A549 (cell line): ENCODE results near the gene SCYL3. TPM values are rescaled to one million over a fixed set of nuclear protein-coding genes. Genes with fewer than 3 reads are reported as not detected.

Experiments
- ATAC-seq, 2 experiments: fragments of 200-7000 bp in 1 of 2; fragments of >200 bp in 1 of 2; cut with Nextera tagmentation in 1 of 2; cut with Tn5 transposase in 1 of 2; 3 replicates each; pipeline versions ENCODE4 v1.8.0 to v1.9.1; 2018 to 2020; ENCODE audit warnings: mild to moderate bottlenecking in 1 of 2, moderate library complexity in 1 of 2
- CTCF ChIA-PET: fragments of 300-600 bp; sonication (Branson Sonifier 250); formaldehyde crosslinking; extraction: SDS; loops from one replicate; lab custom pipeline; 2021; ENCODE audit warnings: antibody characterized with exemption, inconsistent platforms; lab: Yijun Ruan, JAX
- POLR2A ChIA-PET: fragments of 350-600 bp; formaldehyde crosslinking; extraction: SDS; loops from one replicate; lab custom pipeline; 2021; ENCODE audit warnings: antibody characterized with exemption, inconsistent platforms; lab: Yijun Ruan, JAX
- DNase-seq, 2 experiments: peaks; one replicate each; pipeline versions ENCODE4 v3.0.0 to v3.0.0-alpha.2; 2011 to 2016; ENCODE audit warnings: low read depth in 1 of 2, low spot score in 1 of 2
- FAIRE-seq: peaks from 2 replicates; lab custom pipeline; 2011; peaks lifted over from hg19 to GRCh38; lab: Jason Lieb, UNC
- H3K27ac ChIP-seq, 2 experiments: fragments of >200 bp; sonication (Bioruptor Twin); formaldehyde crosslinking; 3 replicates each; pipeline ENCODE4 v1.5.1; 2016 to 2017
- H3K4me1 ChIP-seq: fragments of >200 bp; sonication (Bioruptor Twin); formaldehyde crosslinking; 3 replicates; pipeline ENCODE4 v1.6.1; 2016
- H3K4me2 ChIP-seq: fragments of >200 bp; sonication (Bioruptor Twin); formaldehyde crosslinking; 3 replicates; pipeline ENCODE4 v1.6.1; 2016
- H3K4me3 ChIP-seq: fragments of >200 bp; sonication (Bioruptor Twin); formaldehyde crosslinking; 3 replicates; pipeline ENCODE4 v1.5.1; 2016
- H3K9me3 ChIP-seq: fragments of >200 bp; sonication (Bioruptor Twin); formaldehyde crosslinking; 3 replicates; pipeline ENCODE4 v1.6.1; 2016
- BCL3 ChIP-seq: fragments of >200 bp; sonication (Bioruptor Twin); formaldehyde crosslinking; IDR thresholded peaks from 3 replicates; pipeline ENCODE4 v1.6.1; 2016
- CBX2 ChIP-seq: fragments of 200-600 bp; sonication (generic); IDR thresholded peaks from 2 replicates; pipeline ENCODE4 v1.6.1; 2016; ENCODE audit warnings: low read depth, mild to moderate bottlenecking, borderline replicate concordance
- E2F6 ChIP-seq: IDR thresholded peaks from 2 replicates; pipeline ENCODE4 v1.6.1; 2012; ENCODE audit warnings: low read depth, borderline replicate concordance
- EHMT2 ChIP-seq: fragments of 200-600 bp; sonication (generic); IDR thresholded peaks from 2 replicates; pipeline ENCODE4 v1.6.1; 2016; ENCODE audit warnings: antibody characterized with exemption, low read depth, mild to moderate bottlenecking, moderate library complexity
- EP300 ChIP-seq, 2 experiments: fragments of >200 bp; sonication (Bioruptor Twin); formaldehyde crosslinking; IDR thresholded peaks; 2 replicates in 1 of 2; 3 replicates in 1 of 2; pipeline ENCODE4 v1.6.1; 2016 to 2017
- FOSL2 ChIP-seq, 2 experiments: fragments of 450-650 bp in 1 of 2; fragments of >200 bp in 1 of 2; sonication (Bioruptor Twin) in 1 of 2; formaldehyde crosslinking; IDR thresholded peaks; 2 replicates each; pipeline versions ENCODE4 v1.5.0 to v1.6.1; 2016 to 2020; ENCODE audit warnings: mild to moderate bottlenecking in 1 of 2, moderate library complexity in 1 of 2
- FOXS1 ChIP-seq: fragments of 250-450 bp; sonication (Bioruptor Pico); IDR thresholded peaks from 2 replicates; pipeline ENCODE4 v1.5.0; 2020; ENCODE audit warnings: mild to moderate bottlenecking, moderate library complexity
- HOXA7 ChIP-seq: fragments of 250-450 bp; sonication (Bioruptor Pico); IDR thresholded peaks from 2 replicates; pipeline ENCODE4 v1.5.0; 2020; ENCODE audit warnings: mild to moderate bottlenecking, moderate library complexity
- JUN ChIP-seq, 2 experiments: fragments of >200 bp; sonication (Bioruptor Twin); formaldehyde crosslinking; IDR thresholded peaks; 2 replicates in 1 of 2; 3 replicates in 1 of 2; pipeline ENCODE4 v1.6.1; 2016 to 2017
- JUNB ChIP-seq: fragments of >200 bp; sonication (Bioruptor Twin); formaldehyde crosslinking; IDR thresholded peaks from 2 replicates; pipeline ENCODE4 v1.6.1; 2016
- MAFK ChIP-seq: fragments of 450-650 bp; IDR thresholded peaks from 2 replicates; pipeline ENCODE4 v1.6.1; 2014; ENCODE audit not compliant: partially characterized antibody
- NPAS2 ChIP-seq: fragments of 250-450 bp; sonication (Bioruptor Pico); IDR thresholded peaks from 2 replicates; pipeline ENCODE4 v1.8.0; 2022; ENCODE audit warnings: mild to moderate bottlenecking, moderate library complexity, borderline replicate concordance
- NR3C1 ChIP-seq: fragments of >200 bp; sonication (Bioruptor Twin); formaldehyde crosslinking; IDR thresholded peaks from 3 replicates; pipeline ENCODE4 v1.6.1; 2017
- POLR2A ChIP-seq: IDR thresholded peaks from 2 replicates; pipeline ENCODE4 v1.6.1; 2012; ENCODE audit warnings: mild to moderate bottlenecking, low read length
- RARB ChIP-seq: fragments of 250-450 bp; sonication (Bioruptor Pico); IDR thresholded peaks from 2 replicates; pipeline ENCODE4 v1.8.0; 2021; ENCODE audit warnings: mild to moderate bottlenecking, moderate library complexity
- RCOR1 ChIP-seq: fragments of 150-350 bp; IDR thresholded peaks from 2 replicates; pipeline ENCODE4 v1.6.1; 2014; ENCODE audit warnings: antibody characterized with exemption, low read length, low read depth
- REST ChIP-seq: fragments of 200-600 bp; sonication (generic); IDR thresholded peaks from 2 replicates; pipeline ENCODE4 v1.6.1; 2016; ENCODE audit warnings: antibody characterized with exemption, mild to moderate bottlenecking, moderate library complexity
- SMC3 ChIP-seq: fragments of >200 bp; sonication (Bioruptor Twin); formaldehyde crosslinking; IDR thresholded peaks from 3 replicates; pipeline ENCODE4 v1.6.1; 2018; ENCODE audit warnings: inconsistent platforms
- SREBF2 ChIP-seq: fragments of 450-650 bp; IDR thresholded peaks from 2 replicates; pipeline ENCODE4 v1.6.1; 2014; ENCODE audit warnings: mild to moderate bottlenecking, moderate library complexity
- TP53 ChIP-seq: fragments of 250-450 bp; sonication (Bioruptor Pico); IDR thresholded peaks from 2 replicates; pipeline ENCODE4 v1.5.0; 2021; ENCODE audit warnings: mild to moderate bottlenecking, moderate library complexity
- ZC3H11A ChIP-seq: fragments of 450-650 bp; IDR thresholded peaks from 2 replicates; pipeline ENCODE4 v1.6.1; 2014; ENCODE audit warnings: antibody characterized with exemption, mild to moderate bottlenecking
- ZFP36 ChIP-seq: fragments of 450-650 bp; IDR thresholded peaks from 2 replicates; pipeline ENCODE4 v1.6.1; 2014; ENCODE audit warnings: borderline replicate concordance; ENCODE audit not compliant: partially characterized antibody
- ZNF302 ChIP-seq: fragments of 250-450 bp; sonication (Bioruptor Pico); IDR thresholded peaks from 2 replicates; pipeline ENCODE4 v1.9.0; 2021; ENCODE audit warnings: inconsistent platforms, mild to moderate bottlenecking, moderate library complexity
- WGBS: methylation state at CpG from one replicate; pipeline ENCODE4 v1.1.6; 2017; ENCODE audit errors: missing lambda C conversion rate; 5-methylcytosine and 5-hydroxymethylcytosine counted together
- polyA plus RNA-seq, 4 experiments: library from polyadenylated mRNA; depleted of rRNA in 3 of 4; stranded (reverse); fragments of >200 nt; fragmentation: RNase III in 1 of 4; extraction: RNeasy Plus Mini Kit Qiagen cat#74134 plus additional on column Dnase treatment in 1 of 4; gene quantifications; 2 replicates in 3 of 4; 3 replicates in 1 of 4; pipeline ENCODE4 v1.2.3, GENCODE V29; 2011 to 2017

Gene SCYL3
- polyA plus RNA-seq, 2 of the 4 experiments (the other 2 are of a cell fraction): 3.2 to 7.3 TPM

GRCh38 chr1:169835647-169836046 is 58.0 kb downstream of the SCYL3 start:
- Histone ChIP-seq H3K4me3 (no peak overlapping the region), H3K27ac (no peak overlapping the region), H3K4me2 (no peak overlapping the region), H3K9me3 (no peaks in the 10 kb centered on the region), H3K4me1 (no peaks in the 10 kb centered on the region)
- no peak for DNase-seq
- 98% methylated on average over 1 of the region's 1 CpG for WGBS
- POLR2A ChIA-PET: no interaction called here
- no peak for TF ChIP-seq ZC3H11A
- no peak for TF ChIP-seq SMC3
- no peak for TF ChIP-seq JUNB
- TF ChIP-seq RCOR1: no peak
- no peak for TF ChIP-seq EP300 (IDR thresholded peaks at IDR 0.05)
- no peak for TF ChIP-seq FOSL2 (IDR thresholded peaks at IDR 0.05)
- TF ChIP-seq FOSL2 (CRISPR knock-in tag; IDR thresholded peaks at IDR 0.05): no peak
- TF ChIP-seq ZFP36: no peak
- TF ChIP-seq POLR2A: no peak
- TF ChIP-seq NPAS2 (CRISPR knock-in tag): no peak
- no peak for TF ChIP-seq NR3C1
- TF ChIP-seq RARB (CRISPR knock-in tag): no peak
- CTCF ChIA-PET: no interaction called here
- no peak for FAIRE-seq
- no peak for ATAC-seq

- no peak overlapping the region for H3K4me2 ChIP-seq
Measured at GRCh38 chr1:169834869-169835268, 58.8 kb downstream of the SCYL3 start.

More at GRCh38 chr1:169834869-169835268, 58.8 kb downstream of the SCYL3 start:
- ChIA-PET POLR2A (no interaction called here), CTCF (no interaction called here)
- Histone ChIP-seq H3K4me3 (no peak overlapping the region), H3K9me3 (no peaks in the 10 kb centered on the region), H3K4me1 (no peaks in the 10 kb centered on the region), H3K27ac (no peak overlapping the region)
- ATAC-seq (no peak), FAIRE-seq (no peak), DNase-seq (no peak)
- WGBS: 87% methylated on average over 1 of the region's 1 CpG
- TF ChIP-seq E2F6 (no peak), CBX2 (no peak), JUN (IDR thresholded peaks at IDR 0.05) (no peak), MAFK (no peak), SREBF2 (no peak), REST (no peak), BCL3 (no peak), HOXA7 (CRISPR knock-in tag) (no peak), EHMT2 (no peak), ZNF302 (CRISPR knock-in tag) (no peak), TP53 (CRISPR knock-in tag) (no peak), FOXS1 (no peak)
